ENCODE data around the gene ABO.
"Not testable (repeated sequence)": the region's sequence is repeated elsewhere in the genome, so short reads cannot be mapped to it uniquely, and the experiment has no call there.

The ABO gene

DNA sequence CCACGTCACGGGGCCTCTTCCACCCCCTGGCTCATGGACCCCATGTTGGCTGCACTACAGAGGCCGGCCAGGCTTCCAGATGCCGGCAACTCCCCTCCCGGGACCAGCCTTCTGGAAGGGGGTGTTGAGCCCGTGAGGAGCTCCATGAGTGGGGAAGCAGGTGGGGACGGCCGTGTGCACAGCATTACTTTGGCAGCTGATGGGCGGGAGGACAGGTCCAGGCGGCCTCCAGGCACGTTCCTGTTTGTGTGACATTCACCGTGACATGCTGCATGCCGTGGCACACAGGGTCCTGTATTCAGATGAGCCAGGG is 29.1 kb upstream of the ABO start:
- Histone ChIP-seq H2AFZ (ENCODE audit: low read length) (no peak overlapping the region), H3K4me2 (ENCODE audit: low read depth, low read length, poor library complexity, severe bottlenecking) (no peak overlapping the region), H3K9me3 (ENCODE audit: insufficient read depth, low read depth, low read length) (no peaks in the 10 kb centered on the region), H3K9ac (ENCODE audit: low read depth, low read length, poor library complexity, severe bottlenecking) (no peak overlapping the region), H3K27me3 (ENCODE audit: insufficient read depth, low read length, poor library complexity, severe bottlenecking) (no peaks in the 10 kb centered on the region), H3K4me3 (ENCODE audit: low read length, poor library complexity, severe bottlenecking) (no peak overlapping the region), H4K20me1 (ENCODE audit: insufficient read depth, low read length, poor library complexity, severe bottlenecking) (no peaks in the 10 kb centered on the region), H3K9me2 (replicated peaks; ENCODE audit: low read depth, low read length) (no peaks in the 10 kb centered on the region), H3K4me1 (ENCODE audit: insufficient read depth, low read length, poor library complexity, severe bottlenecking) (no peaks in the 10 kb centered on the region), H3K79me2 (ENCODE audit: insufficient read depth, low read length) (no peaks in the 10 kb centered on the region), H3K36me3 (ENCODE audit: insufficient read depth, low read length) (no peaks in the 10 kb centered on the region), H3F3A (ENCODE audit: low read depth) (no peaks in the 10 kb centered on the region)
- no peak for TF ChIP-seq EZH2phosphoT487 (IDR thresholded peaks at IDR 0.05; ENCODE audit: borderline replicate concordance)
- TF ChIP-seq, protein P1, sequence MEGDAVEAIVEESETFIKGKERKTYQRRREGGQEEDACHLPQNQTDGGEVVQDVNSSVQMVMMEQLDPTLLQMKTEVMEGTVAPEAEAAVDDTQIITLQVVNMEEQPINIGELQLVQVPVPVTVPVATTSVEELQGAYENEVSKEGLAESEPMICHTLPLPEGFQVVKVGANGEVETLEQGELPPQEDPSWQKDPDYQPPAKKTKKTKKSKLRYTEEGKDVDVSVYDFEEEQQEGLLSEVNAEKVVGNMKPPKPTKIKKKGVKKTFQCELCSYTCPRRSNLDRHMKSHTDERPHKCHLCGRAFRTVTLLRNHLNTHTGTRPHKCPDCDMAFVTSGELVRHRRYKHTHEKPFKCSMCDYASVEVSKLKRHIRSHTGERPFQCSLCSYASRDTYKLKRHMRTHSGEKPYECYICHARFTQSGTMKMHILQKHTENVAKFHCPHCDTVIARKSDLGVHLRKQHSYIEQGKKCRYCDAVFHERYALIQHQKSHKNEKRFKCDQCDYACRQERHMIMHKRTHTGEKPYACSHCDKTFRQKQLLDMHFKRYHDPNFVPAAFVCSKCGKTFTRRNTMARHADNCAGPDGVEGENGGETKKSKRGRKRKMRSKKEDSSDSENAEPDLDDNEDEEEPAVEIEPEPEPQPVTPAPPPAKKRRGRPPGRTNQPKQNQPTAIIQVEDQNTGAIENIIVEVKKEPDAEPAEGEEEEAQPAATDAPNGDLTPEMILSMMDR (conservative IDR thresholded peaks at IDR 0.05; ENCODE audit: low read length), result no peak

DNA sequence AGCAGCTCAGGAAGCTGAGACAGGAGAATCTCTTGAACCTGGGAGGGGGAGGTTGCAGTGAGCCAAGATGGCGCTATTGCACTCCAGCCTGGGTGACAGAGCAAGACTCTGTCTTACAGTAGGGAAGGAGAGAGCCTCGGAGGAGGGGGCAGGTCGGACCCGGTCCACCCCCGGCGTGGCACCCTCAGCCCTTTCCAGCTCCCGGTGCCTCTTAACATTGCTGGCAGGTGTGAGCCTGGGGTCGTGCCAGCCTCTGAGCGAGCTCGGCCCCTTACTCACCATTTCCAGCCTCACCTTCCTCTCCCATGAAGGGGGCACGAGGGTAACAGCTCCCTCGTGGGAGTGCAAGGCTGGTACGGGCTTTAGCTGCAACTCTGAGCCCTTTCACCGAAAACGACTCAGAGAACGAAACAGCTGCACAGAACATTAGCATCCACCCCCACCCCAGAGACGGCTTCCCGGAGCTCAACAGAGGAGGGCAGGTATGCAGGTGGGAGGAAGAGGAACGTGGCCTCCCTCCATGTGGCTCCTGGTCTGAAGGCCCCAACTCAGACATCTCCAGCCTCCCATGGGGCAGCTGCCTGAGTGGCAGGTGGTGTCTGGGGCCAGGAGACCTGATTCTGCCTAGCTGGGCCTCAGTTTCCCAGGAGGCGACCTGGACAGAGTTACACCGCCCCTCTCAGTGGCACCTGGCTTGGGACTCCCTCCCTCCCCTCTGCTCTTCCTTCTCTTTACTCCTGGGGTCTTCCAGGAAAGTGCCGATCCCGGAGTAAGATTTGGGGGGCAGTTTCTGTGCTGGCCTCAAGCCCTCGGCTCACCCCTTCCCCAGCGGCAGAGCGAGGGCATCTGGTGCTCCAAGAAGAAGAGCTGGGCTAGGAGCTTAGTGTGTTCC is 28.5 kb upstream of the ABO start:
- Histone ChIP-seq H3K4me3 (ENCODE audit: low read length, poor library complexity, severe bottlenecking) (no peak overlapping the region), H2AFZ (ENCODE audit: low read length) (no peak overlapping the region), H3K79me2 (ENCODE audit: insufficient read depth, low read length) (no peaks in the 10 kb centered on the region), H3K27me3 (ENCODE audit: insufficient read depth, low read length, poor library complexity, severe bottlenecking) (no peaks in the 10 kb centered on the region), H3F3A (ENCODE audit: low read depth) (no peaks in the 10 kb centered on the region), H3K4me2 (ENCODE audit: low read depth, low read length, poor library complexity, severe bottlenecking) (no peak overlapping the region), H3K4me1 (ENCODE audit: insufficient read depth, low read length, poor library complexity, severe bottlenecking) (no peaks in the 10 kb centered on the region), H3K36me3 (ENCODE audit: insufficient read depth, low read length) (no peaks in the 10 kb centered on the region), H3K9ac (ENCODE audit: low read depth, low read length, poor library complexity, severe bottlenecking) (no peak overlapping the region), H3K9me3 (ENCODE audit: insufficient read depth, low read depth, low read length) (no peaks in the 10 kb centered on the region), H4K20me1 (ENCODE audit: insufficient read depth, low read length, poor library complexity, severe bottlenecking) (no peaks in the 10 kb centered on the region), H3K9me2 (replicated peaks; ENCODE audit: low read depth, low read length) (no peaks in the 10 kb centered on the region)
- TF ChIP-seq, protein P1 (conservative IDR thresholded peaks at IDR 0.05; ENCODE audit: low read length), result no peak
- no peak for TF ChIP-seq EZH2phosphoT487 (IDR thresholded peaks at IDR 0.05; ENCODE audit: borderline replicate concordance)

DNA sequence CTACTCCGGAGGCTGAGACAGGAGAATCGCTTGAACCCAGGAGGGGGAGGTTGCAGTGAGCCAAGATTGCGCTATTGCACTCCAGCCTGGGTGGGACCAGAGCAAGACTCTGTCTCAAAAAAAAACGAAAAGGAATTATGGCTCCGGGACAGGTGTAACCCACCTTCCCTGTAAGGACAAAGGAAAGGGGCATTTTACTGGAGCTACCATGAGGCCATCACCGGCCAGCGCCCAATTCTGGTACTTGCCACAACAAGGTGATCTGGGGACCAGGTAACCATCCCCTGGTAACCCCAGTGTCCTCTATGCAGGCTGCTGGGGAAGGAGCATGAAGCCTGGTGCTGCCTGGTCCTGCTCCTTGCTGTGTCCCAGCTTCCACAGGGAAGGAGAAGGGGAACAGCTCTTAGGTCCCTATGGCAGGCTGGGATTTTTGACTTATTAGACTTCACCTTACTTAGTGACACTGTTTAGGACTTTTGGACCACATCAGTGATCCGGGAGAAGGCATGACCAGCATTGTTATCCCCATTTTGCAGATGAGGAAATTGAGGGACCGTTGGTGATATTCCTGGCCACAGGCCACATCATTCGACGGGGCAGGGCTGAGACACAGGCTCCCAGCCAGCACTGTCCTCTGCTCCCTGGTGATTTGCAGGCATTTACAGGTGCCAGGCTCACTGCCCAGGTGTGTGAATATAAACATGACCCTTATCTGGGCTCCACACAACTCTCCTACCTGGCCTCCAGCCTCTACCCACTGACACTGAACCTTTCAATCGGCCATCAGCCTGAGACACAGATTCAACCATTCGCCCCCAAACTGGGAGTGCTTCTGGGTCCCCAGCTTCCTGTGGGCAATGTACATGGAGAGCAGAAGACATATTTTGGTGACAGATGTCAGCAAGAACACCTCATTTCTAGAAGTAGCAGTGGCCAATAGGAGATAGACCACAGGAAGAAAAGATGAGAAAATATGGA is 26.5 kb upstream of the ABO start:
- no peaks in the 10 kb centered on the region for H3K9me3 ChIP-seq (ENCODE audit: insufficient read depth, low read depth, low read length)
- H3K79me2 ChIP-seq (ENCODE audit: insufficient read depth, low read length), result no peaks in the 10 kb centered on the region
- no peaks in the 10 kb centered on the region for H3K4me1 ChIP-seq (ENCODE audit: insufficient read depth, low read length, poor library complexity, severe bottlenecking)
- no peaks in the 10 kb centered on the region for H4K20me1 ChIP-seq (ENCODE audit: insufficient read depth, low read length, poor library complexity, severe bottlenecking)
- no peaks in the 10 kb centered on the region for H3K36me3 ChIP-seq (ENCODE audit: insufficient read depth, low read length)
- H3K4me3 ChIP-seq (ENCODE audit: low read length, poor library complexity, severe bottlenecking), result no peak overlapping the region
- no peak overlapping the region for H3K4me2 ChIP-seq (ENCODE audit: low read depth, low read length, poor library complexity, severe bottlenecking)
- no peak overlapping the region for H2AFZ ChIP-seq (ENCODE audit: low read length)
- H3F3A ChIP-seq (ENCODE audit: low read depth), result no peaks in the 10 kb centered on the region
- no peaks in the 10 kb centered on the region for H3K9me2 ChIP-seq (replicated peaks; ENCODE audit: low read depth, low read length)
- H3K27me3 ChIP-seq (ENCODE audit: insufficient read depth, low read length, poor library complexity, severe bottlenecking), result no peaks in the 10 kb centered on the region
- TF ChIP-seq, protein P1 (conservative IDR thresholded peaks at IDR 0.05; ENCODE audit: low read length), result no peak
- TF ChIP-seq EZH2phosphoT487 (IDR thresholded peaks at IDR 0.05; ENCODE audit: borderline replicate concordance), result no peak
- no peak overlapping the region for H3K9ac ChIP-seq (ENCODE audit: low read depth, low read length, poor library complexity, severe bottlenecking)

DNA sequence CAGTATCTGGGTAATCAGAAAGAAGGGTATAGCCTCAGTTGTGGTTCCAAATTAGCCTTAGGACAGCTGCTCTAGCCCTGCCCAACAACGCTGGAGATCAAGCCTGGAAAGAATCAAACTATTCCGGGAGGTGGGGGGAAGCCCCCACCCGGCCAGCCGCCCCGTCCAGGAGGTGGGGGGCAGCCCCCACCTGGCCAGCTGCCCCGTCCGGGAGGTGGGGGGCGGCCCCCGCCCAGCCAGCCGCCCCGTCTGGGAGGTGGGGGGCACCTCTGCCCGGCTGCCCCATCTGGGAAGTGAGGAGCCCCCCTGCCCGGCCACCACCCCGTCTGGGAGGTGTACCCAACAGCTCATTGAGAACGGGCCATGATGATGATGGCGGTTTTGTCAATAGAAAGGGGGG is 25.0 kb upstream of the ABO start:
- not testable (repeated sequence) for H3K27me3 ChIP-seq (ENCODE audit: insufficient read depth, low read length, poor library complexity, severe bottlenecking); H3K36me3 ChIP-seq (ENCODE audit: insufficient read depth, low read length); H3K4me3 ChIP-seq (ENCODE audit: low read length, poor library complexity, severe bottlenecking); H3K79me2 ChIP-seq (ENCODE audit: insufficient read depth, low read length); H3K9me3 ChIP-seq (ENCODE audit: insufficient read depth, low read depth, low read length); H3K9me2 ChIP-seq (replicated peaks; ENCODE audit: low read depth, low read length); H3K9ac ChIP-seq (ENCODE audit: low read depth, low read length, poor library complexity, severe bottlenecking); H3K4me1 ChIP-seq (ENCODE audit: insufficient read depth, low read length, poor library complexity, severe bottlenecking); H4K20me1 ChIP-seq (ENCODE audit: insufficient read depth, low read length, poor library complexity, severe bottlenecking); H3F3A ChIP-seq (ENCODE audit: low read depth); H2AFZ ChIP-seq (ENCODE audit: low read length); H3K4me2 ChIP-seq (ENCODE audit: low read depth, low read length, poor library complexity, severe bottlenecking)

All from Loucy (cell line).